Measurements from ENCODE around the gene PYCR2. TPM values are rescaled to one million over a fixed set of nuclear protein-coding genes. Genes with fewer than 3 reads are reported as not detected.
"Not testable (repeated sequence)": the region's sequence is repeated elsewhere in the genome, so short reads cannot be mapped to it uniquely, and the experiment has no call there.

Gene PYCR2
- total RNA-seq, 1 donor from 2014 or later, result 37.8 TPM

DNA sequence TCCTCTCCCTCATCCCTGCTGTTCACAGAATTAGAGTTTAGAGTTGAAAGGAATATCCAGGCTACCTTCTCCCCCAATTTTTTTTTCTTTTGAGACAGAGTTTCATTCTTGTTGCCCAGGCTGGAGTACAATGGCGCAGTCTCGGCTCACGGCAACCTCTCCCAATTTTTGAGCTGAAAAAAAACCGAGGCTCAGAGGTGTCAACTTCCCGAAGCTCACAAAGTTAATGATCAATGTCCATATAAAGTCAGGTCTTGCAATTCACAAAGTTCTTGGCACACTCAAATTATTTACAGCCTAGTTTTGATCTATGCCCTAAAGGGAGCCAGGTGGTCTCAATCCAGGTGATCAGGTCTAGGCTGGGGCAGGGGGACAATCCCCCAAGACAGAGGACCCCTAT is 34.3 kb downstream of the PYCR2 start:
- H3K4me3 ChIP-seq (ENCODE audit: low read depth, low read length), result no peak overlapping the region
- no peak for DNase-seq (ENCODE audit: low read depth)
- TF ChIP-seq, protein P1, sequence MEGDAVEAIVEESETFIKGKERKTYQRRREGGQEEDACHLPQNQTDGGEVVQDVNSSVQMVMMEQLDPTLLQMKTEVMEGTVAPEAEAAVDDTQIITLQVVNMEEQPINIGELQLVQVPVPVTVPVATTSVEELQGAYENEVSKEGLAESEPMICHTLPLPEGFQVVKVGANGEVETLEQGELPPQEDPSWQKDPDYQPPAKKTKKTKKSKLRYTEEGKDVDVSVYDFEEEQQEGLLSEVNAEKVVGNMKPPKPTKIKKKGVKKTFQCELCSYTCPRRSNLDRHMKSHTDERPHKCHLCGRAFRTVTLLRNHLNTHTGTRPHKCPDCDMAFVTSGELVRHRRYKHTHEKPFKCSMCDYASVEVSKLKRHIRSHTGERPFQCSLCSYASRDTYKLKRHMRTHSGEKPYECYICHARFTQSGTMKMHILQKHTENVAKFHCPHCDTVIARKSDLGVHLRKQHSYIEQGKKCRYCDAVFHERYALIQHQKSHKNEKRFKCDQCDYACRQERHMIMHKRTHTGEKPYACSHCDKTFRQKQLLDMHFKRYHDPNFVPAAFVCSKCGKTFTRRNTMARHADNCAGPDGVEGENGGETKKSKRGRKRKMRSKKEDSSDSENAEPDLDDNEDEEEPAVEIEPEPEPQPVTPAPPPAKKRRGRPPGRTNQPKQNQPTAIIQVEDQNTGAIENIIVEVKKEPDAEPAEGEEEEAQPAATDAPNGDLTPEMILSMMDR (conservative IDR thresholded peaks at IDR 0.05; ENCODE audit: low read depth, low read length), result no peak

DNA sequence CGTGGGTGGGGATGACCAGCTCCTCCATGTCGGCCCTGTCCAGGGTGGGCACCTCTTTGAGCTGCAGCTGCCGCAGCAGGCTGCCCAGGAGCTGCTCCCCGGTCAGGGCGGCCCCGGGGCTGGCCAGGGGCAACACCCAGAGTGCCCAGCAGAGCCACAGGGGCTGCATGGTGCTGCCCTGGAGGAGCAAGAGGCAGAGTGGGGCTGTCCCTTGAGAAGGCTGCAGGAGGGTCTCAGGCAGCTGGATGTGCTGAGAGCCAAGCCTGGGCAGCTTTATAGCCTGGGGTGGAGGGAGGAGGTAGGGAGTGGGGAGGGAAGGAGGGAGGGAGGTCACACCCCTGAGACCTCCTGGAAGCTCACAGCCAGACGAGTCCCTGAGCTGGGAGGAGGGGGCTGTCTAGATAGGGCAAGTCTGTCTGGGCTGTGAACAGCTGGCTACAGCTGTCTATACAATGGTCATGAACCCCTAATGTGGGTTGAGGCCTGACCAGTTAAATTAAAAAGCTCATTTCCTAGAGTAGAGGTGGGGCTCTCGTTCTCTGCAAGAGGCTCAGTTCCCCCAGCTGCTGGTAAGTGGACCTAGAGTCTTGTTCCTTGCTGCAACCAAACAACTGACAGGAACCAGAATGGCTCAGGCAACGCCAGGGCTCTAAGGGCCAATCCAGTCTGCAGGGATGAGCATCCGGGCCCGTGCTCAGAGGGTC is 35.0 kb downstream of the PYCR2 start, which contains the start of gene LEFTY1:
LEFTY1 (minus strand) TSS at position 249 of the 704 bp plus-strand sequence; CDS start at position 169, 80 bp downstream.
- H3K4me3 ChIP-seq (ENCODE audit: low read depth, low read length), result no peak within 1 kb of the TSS
- DNase-seq (ENCODE audit: low read depth), result no peak
- TF ChIP-seq, protein P1 (conservative IDR thresholded peaks at IDR 0.05; ENCODE audit: low read depth, low read length), result no peak

DNA sequence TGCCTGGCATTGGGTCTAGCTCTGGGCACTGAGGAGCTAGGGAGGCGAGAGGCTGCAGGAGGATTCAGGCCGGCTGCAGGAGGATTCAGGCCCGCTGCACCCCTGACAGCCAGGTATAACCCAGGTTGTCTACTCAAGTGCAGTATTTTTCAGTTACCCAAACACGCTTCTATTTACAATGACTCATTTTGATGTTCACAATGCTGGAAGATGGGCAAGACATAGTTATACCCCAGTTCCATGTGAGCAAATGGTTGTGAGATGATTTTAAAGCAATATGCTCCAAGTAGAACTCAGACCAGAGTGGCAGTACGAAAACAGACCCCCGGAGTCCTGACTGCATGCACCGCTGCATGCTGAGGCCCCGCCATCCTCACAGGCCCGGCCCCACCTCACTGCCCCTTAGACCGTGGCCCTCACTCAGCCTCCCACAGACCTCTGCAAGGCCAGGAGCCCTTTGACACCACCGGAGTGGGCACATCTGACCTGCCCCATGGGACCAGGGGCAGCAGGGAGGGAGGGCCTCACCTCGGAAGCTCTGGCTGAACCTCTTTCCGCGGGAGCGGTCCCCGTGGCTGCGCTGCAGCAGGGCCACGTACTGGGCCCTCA is 35.7 kb downstream of the PYCR2 start:
- TF ChIP-seq, protein P1 (conservative IDR thresholded peaks at IDR 0.05; ENCODE audit: low read depth, low read length), result no peak
- no peak overlapping the region for H3K4me3 ChIP-seq (ENCODE audit: low read depth, low read length)
- no peak for DNase-seq (ENCODE audit: low read depth)

DNA sequence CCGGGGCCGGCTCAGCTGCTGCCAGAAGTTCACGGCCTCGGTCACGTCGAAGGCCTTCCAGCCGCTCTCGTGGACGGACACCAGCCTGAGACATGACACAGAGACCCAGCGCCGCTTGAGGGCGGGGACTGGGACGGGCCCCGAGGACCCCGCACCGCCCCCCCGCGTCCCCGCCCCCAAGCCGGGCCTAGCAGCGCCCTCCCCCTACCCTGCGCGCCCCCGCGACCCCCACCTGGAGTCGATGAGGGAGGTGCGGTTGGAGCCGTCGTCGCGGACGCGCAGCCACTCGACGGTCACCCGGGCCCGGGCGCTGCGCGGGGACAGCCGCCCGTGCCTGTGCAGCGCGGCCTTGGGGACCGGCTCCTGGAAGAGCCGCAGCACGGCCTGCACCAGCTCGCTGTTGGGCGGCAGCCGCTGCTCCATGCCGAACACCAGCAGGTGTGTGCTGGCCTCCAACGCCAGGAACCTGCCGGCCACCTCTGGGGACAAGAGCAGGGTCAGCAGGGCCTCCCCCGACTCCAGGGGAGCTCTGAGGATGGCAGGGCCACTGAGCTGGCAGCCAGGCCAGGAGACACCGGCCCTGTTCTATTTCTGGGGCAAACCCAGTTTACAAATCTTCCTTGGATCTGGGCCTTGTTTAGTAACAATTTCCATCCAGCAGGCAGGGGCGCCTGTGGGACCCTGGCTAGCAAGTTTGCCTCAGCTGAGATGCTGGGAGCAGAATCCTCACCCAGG is 36.3 kb downstream of the PYCR2 start:
- not testable (repeated sequence) for H3K4me3 ChIP-seq (ENCODE audit: low read depth, low read length); DNase-seq (ENCODE audit: low read depth)

DNA sequence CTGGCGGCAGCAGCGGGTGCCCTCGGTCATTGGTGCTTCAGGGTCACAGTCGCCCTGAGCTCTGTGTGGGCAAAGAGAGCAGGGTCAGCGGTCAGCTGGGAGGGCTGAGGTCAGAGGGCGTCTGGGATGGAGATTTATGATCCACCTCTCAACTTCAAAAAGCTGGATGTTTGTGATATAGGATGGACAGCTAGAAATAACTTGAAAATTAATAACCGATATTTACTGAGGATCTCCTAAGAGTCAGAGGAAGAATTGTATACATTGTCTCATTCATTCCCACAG is 37.1 kb downstream of the PYCR2 start:
- TF ChIP-seq, protein P1 (conservative IDR thresholded peaks at IDR 0.05; ENCODE audit: low read depth, low read length), result no peak
- no peak for DNase-seq (ENCODE audit: low read depth)
- H3K4me3 ChIP-seq (ENCODE audit: low read depth, low read length), result no peak overlapping the region

DNA sequence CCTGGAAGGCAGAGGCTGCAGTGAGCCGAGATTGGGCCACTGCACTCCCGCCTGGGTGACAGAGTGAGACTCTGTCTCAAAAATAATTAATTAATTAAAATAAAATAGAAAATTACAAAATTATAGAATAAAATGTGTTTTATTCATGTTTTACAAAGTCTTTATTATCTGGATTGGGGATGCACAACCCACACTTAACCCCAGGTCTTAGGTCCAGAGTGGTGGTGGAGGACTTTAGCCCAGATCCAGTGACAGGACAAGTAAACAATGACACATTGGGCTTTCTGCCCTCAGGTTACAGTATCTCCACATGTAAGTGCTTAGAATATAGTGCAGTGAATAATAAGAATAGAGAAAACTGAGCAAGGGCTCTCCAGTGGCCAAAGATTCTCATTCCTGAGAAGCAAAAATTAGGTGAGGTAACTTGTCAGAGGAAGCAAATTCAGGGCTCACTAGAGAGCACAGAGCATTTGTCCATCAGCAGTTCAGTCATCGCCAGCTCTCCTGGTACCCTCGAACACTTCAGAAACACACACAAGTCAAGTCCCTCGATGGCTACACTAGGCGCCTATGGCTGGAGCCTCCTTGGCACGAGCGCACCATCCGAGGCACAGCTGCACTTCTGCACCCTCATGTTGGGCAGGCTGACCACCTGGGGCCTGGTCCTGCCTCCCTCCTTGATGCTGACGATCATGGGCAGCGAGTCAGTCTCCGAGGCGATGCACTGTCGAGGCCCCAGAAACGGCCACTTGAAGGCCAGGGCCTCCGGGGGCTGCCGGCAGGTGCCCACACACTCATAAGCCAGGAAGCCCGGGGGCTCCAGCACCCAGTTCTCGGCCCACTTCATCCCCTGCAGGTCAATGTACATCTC is 37.7 kb downstream of the PYCR2 start:
- DNase-seq (ENCODE audit: low read depth), result no peak

More for the DNA sequence above, 37.7 kb downstream of the PYCR2 start:
- H3K4me3 ChIP-seq (ENCODE audit: low read depth, low read length), result no peak overlapping the region
- TF ChIP-seq, protein P1 (conservative IDR thresholded peaks at IDR 0.05; ENCODE audit: low read depth, low read length), result no peak

Measured in epithelial cell of proximal tubule (primary cell).